Measurements from ENCODE around the gene FCHSD2. TPM values are rescaled to one million over a fixed set of nuclear protein-coding genes. Genes with fewer than 3 reads are reported as not detected.

The FCHSD2 gene
- total and polyA plus RNA-seq, 2 of the 8 experiments (the other 6 are each of a cell fraction or from before 2014, with no cell fraction given), result 4.1 to 7.8 TPM

DNA sequence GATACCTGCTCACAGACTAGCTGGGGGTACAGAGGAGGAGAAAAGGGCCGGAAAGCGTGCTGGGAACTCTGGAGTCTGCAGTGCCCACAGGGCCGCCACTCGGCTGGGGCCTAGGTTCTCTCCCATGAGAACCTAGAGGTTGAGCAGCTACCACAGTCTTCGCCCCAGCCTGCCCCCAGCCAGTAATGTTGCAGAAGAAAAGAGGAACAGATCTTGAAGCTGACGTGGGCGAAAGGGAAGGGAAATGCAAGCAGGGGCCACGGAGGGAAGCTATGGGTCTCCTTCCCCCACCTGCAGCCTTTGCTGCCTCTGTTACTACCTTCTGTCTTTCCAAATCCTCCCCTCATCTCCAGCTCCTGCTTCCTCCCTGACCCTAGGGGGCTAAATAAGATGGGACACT, 47.2 kb upstream of the FCHSD2 start:
- Histone ChIP-seq H2BK15ac (ENCODE audit: low read length) (no peak overlapping the region), H4K91ac (replicated peaks; ENCODE audit: insufficient read length, low read length) (no peak overlapping the region), H3K18ac (ENCODE audit: extremely low read depth, low read length) (no peak overlapping the region), H4K20me1 (replicated peaks in 1 of 2; ENCODE audit: control insufficient read depth in 1 of 2, insufficient read depth in 2 of 2, low read length in 2 of 2) (no peaks in the 10 kb centered on the region), H3K4me3 (ENCODE audit: extremely low read depth in 1 of 4, insufficient read depth in 2 of 4, low read depth in 3 of 4, low read length in 4 of 4) (no peak overlapping the region), H3K4me1 (replicated peaks in 1 of 4; ENCODE audit: control insufficient read depth in 3 of 4, insufficient read depth in 4 of 4, low read length in 3 of 4) (no peaks in the 10 kb centered on the region), H2BK5ac (ENCODE audit: low read depth, low read length) (no peak overlapping the region; the same call in 1 of the 2 replicates), H3K9me3 (ENCODE audit: insufficient read depth in 2 of 2, low read depth in 1 of 2, low read length in 1 of 2) (no peaks in the 10 kb centered on the region), H2BK120ac (replicated peaks; ENCODE audit: low read depth, low read length) (no peak overlapping the region), H2BK20ac (ENCODE audit: low read length) (no peak overlapping the region), H3K9ac (replicated peaks in 1 of 4; ENCODE audit: extremely low read depth in 1 of 4, low read depth in 3 of 4, low read length in 3 of 4) (no peak overlapping the region), H3K4me2 (ENCODE audit: insufficient read depth in 1 of 2, low read depth in 2 of 2, low read length in 2 of 2) (no peak overlapping the region), H3K56ac (replicated peaks; ENCODE audit: insufficient read length, low read depth, low read length) (no peak overlapping the region), H3K27ac (ENCODE audit: low read depth, low read length) (no peak overlapping the region), H2AK5ac (ENCODE audit: low read depth, low read length) (no peak overlapping the region), H3K4ac (replicated peaks; ENCODE audit: insufficient read length, low read depth, low read length) (no peak overlapping the region), H3K14ac (ENCODE audit: insufficient read length) (no peak overlapping the region), H3K79me1 (ENCODE audit: low read depth, low read length) (no peaks in the 10 kb centered on the region), H3K27me3 (replicated peaks in 1 of 4; ENCODE audit: control insufficient read depth in 3 of 4, extremely low read depth in 1 of 4, insufficient read depth in 3 of 4, low read length in 3 of 4) (no peaks in the 10 kb centered on the region), H2AFZ (ENCODE audit: low read length) (no peak overlapping the region), H4K5ac (ENCODE audit: insufficient read length, low read depth, low read length) (no peak overlapping the region), H3K23me2 (ENCODE audit: low read depth, low read length) (no peaks in the 10 kb centered on the region), H4K8ac (ENCODE audit: extremely low read depth, insufficient read depth, low read length) (no peak overlapping the region), H3K36me3 (ENCODE audit: control insufficient read depth in 2 of 4, insufficient read depth in 4 of 4, low read length in 3 of 4) (no peaks in the 10 kb centered on the region), H2BK12ac (ENCODE audit: low read depth, low read length) (no peak overlapping the region; the same call in 1 of the 2 replicates), H3K79me2 (ENCODE audit: control insufficient read depth in 1 of 2, insufficient read depth in 2 of 2, low read length in 2 of 2) (no peaks in the 10 kb centered on the region), H3K23ac (ENCODE audit: insufficient read length) (no peak overlapping the region)
- no peak for DNase-seq (ENCODE audit: low read depth in 1 of 2, low spot score in 2 of 2)
- FAIRE-seq, result no peak
- POLR2A ChIA-PET (ENCODE audit: partially characterized antibody), result no interaction called here
- CTCF ChIA-PET (ENCODE audit: partially characterized antibody), result interaction anchor here (0.9 to 14.5 kb wide), 4 partner anchors 11 to 360 kb away, joined by 3 to 451 read pairs (median 9); no protein-coding TSS in a partner anchor
- 74% methylated on average over 8 of the region's 8 CpGs; no CpG with 5 or more reads in 1 of the 2 experiments for WGBS, 2 experiments (ENCODE audit: extremely low coverage in 1 of 2, insufficient coverage in 1 of 2, insufficient read length in 1 of 2, insufficient replicate concordance in 2 of 2, low coverage in 1 of 2, low lambda C conversion rate in 2 of 2, missing lambda C conversion rate in 1 of 2)
- TF ChIP-seq CHD2 (IDR thresholded peaks at IDR 0.05; ENCODE audit: low read length) (no peak), TAF7 (optimal IDR thresholded peaks at IDR 0.05; ENCODE audit: borderline replicate concordance, low read depth, low read length) (no peak), FOSL1 (IDR thresholded peaks at IDR 0.05; ENCODE audit: insufficient read depth, low read depth, low read length) (no peak), POLR2A (IDR thresholded peaks at IDR 0.05; ENCODE audit: control extremely low read depth in 1 of 2, low read depth in 2 of 2, low read length in 2 of 2) (no peak), TAF1 (IDR thresholded peaks at IDR 0.05; ENCODE audit: low read depth, low read length) (no peak), RFX5 (IDR thresholded peaks at IDR 0.05; ENCODE audit: borderline replicate concordance, low read depth, low read length) (no peak), JUN (IDR thresholded peaks at IDR 0.05; ENCODE audit: low read depth, low read length) (no peak), SP1 (IDR thresholded peaks at IDR 0.05; ENCODE audit: low read depth, low read length) (no peak), NRF1 (IDR thresholded peaks at IDR 0.05; ENCODE audit: low read depth, low read length) (no peak), CHD1 (IDR thresholded peaks at IDR 0.05; ENCODE audit: low read depth, low read length) (no peak), EP300 (IDR thresholded peaks at IDR 0.05; ENCODE audit: borderline replicate concordance in 1 of 2, low read depth in 2 of 2, low read length in 2 of 2) (no peak), CBX8 (IDR thresholded peaks at IDR 0.05; ENCODE audit: borderline replicate concordance, low read depth, low read length) (no peak), CTBP2 (IDR thresholded peaks at IDR 0.05; ENCODE audit: borderline replicate concordance, insufficient read depth, insufficient read length, low read length) (no peak), NANOG (IDR thresholded peaks at IDR 0.05; ENCODE audit: insufficient read depth, low read depth, low read length, poor library complexity, severe bottlenecking) (no peak), SAP30 (IDR thresholded peaks at IDR 0.05; ENCODE audit: insufficient read depth, insufficient replicate concordance, low read length) (no peak)
